Testis (tissue), 2 donors: Measurements from ENCODE around the gene WFS1.

ENCODE experiments used
- POLR2A ChIP-seq: fragments of 450-650 bp; IDR thresholded peaks from one replicate; pipeline ENCODE4 v1.6.1; 2017; ENCODE audit warnings: antibody characterized with exemption, mild to moderate bottlenecking, moderate library complexity
- TF ChIP-seq, protein P1 (sequence below), 3 experiments: fragments of 450-650 bp in 2 of 3; fragments of 200-600 bp in 1 of 3; sonication (generic) in 1 of 3; IDR thresholded peaks; one replicate each; pipeline ENCODE4 v1.5.1; 2016 to 2019; ENCODE audit warnings: antibody characterized with exemption in 3 of 3, mild to moderate bottlenecking in 2 of 3, moderate library complexity in 1 of 3

DNA sequence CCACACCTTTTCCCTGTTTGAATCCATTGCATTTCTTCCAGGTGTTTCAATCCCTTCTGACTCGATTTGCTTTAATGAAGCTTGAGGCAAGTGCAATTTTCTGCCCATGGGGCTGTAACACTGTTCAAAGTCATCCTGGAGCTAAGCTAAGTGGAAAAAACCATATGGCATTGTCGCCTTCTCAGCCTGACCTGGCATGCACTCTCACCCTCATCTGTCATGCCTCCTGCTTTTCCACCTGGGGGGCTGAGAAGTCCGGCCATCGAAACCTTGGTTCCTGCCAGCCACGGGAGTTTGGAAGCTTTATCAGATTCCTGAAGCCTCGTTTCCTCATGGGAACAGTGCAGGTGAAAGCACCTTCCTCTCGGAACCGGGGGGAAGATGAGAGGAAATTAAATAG, 38.2 kb downstream of the WFS1 start:
- TF ChIP-seq, protein P1, sequence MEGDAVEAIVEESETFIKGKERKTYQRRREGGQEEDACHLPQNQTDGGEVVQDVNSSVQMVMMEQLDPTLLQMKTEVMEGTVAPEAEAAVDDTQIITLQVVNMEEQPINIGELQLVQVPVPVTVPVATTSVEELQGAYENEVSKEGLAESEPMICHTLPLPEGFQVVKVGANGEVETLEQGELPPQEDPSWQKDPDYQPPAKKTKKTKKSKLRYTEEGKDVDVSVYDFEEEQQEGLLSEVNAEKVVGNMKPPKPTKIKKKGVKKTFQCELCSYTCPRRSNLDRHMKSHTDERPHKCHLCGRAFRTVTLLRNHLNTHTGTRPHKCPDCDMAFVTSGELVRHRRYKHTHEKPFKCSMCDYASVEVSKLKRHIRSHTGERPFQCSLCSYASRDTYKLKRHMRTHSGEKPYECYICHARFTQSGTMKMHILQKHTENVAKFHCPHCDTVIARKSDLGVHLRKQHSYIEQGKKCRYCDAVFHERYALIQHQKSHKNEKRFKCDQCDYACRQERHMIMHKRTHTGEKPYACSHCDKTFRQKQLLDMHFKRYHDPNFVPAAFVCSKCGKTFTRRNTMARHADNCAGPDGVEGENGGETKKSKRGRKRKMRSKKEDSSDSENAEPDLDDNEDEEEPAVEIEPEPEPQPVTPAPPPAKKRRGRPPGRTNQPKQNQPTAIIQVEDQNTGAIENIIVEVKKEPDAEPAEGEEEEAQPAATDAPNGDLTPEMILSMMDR (IDR thresholded peaks at IDR 0.05), result no peak
- no peak for TF ChIP-seq POLR2A
